HG03571 (cell line): ENCODE results near the gene ADORA1.

ENCODE experiments used
- ATAC-seq: cut with Tn5 transposase; IDR thresholded peaks from one replicate; pipeline ENCODE4 v1.9.1; 2021; ENCODE audit not compliant: unreplicated experiment

Gene ADORA1

DNA sequence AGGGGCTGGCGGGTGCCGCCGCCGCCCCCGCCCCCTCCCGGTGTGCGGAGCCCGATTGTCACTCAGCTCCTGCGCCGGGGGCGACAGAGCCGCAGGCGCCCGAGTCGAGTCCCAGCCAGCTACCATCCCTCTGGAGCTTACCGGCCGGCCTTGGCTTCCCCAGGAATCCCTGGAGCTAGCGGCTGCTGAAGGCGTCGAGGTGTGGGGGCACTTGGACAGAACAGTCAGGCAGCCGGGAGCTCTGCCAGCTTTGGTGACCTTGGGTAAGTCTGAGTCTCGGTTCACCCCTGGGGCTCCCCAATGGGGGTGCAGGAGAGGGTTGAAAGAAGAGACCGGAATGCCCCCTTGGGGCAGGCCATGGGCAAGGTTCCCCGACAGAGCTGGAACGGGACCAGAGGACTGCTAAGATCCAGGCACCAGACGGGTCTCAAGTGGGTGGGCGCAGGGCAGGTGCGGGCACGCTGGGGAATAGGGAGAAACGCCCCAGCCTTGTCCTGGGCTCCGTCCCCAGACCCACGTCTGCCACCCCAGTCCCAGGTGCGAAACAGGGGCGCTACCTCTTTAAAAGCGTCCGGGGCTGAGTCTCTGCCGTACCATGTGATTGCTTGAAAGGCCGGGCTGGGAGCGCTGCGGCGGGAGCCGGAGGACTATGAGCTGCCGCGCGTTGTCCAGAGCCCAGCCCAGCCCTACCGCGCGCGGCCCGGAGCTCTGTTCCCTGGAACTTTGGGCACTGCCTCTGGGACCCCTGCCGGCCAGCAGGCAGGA, at the start of gene ADORA1:
Gene ADORA1 (plus strand): TSS at position 61 of the 765 bp plus-strand sequence. CDS start 1,116 bp downstream, outside the sequence.
- ATAC-seq = no peak

DNA sequence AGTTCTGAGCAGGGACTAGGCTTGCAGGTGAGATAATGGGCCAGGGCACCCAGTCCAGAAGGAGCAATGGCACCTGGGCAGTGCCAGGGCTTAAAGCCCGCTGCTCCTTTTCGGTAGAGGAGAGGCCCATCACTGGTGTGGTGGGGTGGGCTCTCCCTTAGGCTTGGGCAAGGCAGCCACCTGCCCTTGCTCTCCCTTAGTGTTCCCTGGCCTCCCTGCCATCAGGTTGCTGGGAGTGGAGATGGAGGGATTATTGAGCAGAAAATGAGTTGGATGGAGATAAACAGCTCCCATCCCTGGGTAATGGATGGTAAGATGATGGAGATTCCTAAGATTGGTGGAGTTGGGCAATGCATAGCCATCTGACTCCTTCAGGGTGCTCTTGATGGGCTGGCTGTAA, 49.6 kb upstream of the ADORA1 start:
- no peak for ATAC-seq

DNA sequence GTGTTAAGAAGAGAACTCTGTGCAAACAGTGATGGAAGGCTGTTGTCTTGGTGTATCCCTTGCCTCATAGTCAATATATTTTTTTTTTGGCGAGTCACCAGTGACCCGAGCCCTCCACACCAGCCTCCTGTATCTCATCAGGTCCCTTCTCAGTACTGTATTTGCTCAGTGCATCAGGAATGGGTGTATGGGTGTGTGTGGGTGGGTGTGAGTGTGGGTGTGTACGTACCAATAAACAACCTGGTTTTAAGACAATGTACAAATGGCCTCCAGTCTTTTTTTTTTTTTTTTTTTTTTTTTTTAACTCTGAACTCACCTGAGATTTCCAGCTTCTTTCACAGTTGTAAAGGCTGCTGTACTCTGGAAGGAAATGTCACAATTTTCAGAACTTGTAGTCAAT, 49.0 kb upstream of the ADORA1 start:
- ATAC-seq = no peak

DNA sequence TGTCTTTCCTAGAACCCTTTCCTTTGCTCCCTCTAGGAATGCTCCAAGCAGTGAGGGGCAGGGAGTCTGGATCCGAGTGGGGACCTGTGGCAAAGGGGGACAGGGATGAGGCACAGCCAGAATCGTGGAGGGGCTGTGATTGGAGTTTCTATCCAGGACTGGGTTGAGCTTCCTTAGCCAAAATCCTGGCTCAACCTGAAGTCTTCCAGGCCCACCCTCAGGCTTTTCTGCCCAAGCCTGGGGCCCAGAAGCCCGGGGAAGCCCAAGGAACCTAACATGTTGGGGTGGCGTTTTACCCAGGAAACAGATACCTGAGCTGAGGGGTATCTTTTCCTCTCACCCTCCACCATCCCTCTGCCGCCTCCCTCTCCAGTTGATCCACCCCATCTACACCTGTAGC, 47.1 kb upstream of the ADORA1 start:
- no peak for ATAC-seq

DNA sequence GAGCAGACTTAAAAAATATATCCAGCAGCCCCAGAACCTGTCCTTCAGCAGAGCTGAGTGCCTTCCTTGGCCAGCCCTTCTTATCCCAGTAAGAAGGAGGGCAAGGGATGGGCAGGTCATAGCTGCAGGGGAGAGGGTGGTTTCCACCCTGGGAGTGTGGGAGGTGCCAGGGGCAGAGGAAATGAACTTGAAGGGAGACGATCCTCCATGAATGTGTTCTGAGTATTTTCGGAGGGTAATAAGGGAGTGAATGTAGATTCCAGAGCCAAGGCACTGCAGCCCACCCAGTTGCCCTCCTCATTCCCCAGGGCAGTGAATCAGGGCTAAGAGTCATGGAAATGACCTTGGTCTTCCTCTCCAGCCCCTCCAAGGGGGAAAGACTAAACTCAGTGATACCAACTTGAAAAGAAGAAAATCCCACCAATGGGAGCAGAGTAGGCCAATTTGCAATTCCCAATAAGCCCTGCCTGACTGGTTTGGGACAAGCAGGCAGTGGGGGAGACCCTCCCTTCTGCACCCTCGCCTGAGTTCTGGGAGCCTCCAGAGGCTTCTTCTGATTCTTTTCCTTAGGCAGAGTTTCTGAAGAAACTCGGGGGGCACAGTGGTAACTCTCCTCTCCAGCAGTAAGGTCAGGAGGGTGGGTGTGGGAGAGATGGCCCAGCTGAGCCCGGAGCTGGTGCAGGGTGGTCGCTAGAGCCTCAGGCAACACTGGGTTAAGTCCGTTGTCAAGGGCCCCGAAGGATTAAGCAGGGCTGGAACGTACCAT, 45.9 kb upstream of the ADORA1 start:
- no peak for ATAC-seq

DNA sequence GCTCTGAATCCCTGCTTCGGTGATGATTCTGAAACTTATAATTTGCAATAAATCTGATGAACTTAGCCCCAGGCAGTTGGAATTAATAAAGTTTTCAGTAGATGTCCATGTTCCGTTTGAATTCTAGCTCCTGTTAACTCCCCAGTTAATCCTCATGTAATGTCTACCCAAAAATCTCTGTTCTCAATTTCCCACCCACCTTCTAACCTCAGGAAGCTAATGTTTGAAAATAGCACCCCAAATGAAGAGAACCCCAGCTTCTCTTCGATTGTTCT, 45.4 kb upstream of the ADORA1 start:
- ATAC-seq = no peak

DNA sequence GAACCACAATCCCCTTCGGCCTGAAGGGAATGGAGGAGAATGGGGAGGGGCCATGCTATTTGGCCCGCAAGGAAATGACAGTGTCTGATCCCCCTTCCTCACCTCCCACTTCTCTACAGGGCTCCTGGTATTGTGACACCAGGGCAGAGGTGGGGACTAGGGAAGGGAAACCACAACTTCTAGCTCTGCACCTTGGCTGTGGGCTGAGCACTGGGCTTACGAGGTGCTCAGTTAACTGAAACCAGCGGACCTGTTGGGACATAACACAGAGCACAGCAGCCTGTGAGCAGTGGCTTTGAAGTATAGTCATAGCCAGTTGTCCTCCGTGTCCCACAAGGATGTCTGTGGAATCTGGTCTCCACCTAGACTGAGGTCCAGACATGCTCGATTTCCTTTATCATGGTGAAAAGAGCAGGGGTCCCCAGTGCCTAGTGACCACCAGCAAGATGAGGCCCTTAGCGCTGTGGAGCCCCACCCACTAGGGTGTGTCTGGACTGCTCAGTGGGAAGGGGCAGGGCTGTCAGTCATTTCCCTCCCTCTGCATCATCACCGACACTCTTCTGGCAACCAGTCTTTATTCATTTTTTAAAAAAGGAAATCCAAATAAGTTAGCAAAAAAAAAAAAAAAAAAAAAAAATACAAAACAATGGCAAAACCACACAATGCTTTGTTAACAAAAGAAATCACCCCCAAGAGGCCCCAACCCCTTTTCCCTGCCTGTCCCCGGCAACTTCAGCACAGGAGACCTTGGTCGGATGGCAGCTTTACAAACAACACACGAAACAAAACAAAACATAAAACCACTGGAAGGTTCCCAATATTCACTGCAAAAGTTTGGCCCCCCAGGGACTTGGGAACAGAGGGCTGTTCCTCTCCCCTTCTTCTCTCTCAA, 44.7 kb upstream of the ADORA1 start:
- ATAC-seq = no peak

DNA sequence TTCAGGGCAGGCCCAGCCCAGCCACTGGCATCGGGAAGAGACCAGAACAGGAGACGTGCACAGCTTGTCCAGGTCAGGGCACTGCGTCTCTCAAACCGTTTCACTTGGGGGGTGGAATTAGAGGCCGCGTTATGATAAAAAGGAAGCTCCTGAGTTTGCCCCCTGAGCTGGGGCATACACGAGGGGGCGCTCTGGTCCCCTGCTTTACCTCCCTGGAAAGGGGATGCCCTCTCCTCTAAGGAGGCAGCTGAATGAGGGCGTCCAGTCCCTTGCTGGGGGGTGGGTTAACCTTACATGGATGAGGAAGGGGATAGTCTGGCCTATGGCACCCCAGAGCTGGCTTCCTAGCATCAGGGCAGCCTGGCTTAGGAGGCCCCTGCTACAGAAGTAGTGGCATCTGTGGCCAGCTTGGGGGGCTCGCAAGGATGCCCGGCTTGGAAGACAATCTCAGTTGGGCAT, 44.0 kb upstream of the ADORA1 start:
- ATAC-seq = no peak

DNA sequence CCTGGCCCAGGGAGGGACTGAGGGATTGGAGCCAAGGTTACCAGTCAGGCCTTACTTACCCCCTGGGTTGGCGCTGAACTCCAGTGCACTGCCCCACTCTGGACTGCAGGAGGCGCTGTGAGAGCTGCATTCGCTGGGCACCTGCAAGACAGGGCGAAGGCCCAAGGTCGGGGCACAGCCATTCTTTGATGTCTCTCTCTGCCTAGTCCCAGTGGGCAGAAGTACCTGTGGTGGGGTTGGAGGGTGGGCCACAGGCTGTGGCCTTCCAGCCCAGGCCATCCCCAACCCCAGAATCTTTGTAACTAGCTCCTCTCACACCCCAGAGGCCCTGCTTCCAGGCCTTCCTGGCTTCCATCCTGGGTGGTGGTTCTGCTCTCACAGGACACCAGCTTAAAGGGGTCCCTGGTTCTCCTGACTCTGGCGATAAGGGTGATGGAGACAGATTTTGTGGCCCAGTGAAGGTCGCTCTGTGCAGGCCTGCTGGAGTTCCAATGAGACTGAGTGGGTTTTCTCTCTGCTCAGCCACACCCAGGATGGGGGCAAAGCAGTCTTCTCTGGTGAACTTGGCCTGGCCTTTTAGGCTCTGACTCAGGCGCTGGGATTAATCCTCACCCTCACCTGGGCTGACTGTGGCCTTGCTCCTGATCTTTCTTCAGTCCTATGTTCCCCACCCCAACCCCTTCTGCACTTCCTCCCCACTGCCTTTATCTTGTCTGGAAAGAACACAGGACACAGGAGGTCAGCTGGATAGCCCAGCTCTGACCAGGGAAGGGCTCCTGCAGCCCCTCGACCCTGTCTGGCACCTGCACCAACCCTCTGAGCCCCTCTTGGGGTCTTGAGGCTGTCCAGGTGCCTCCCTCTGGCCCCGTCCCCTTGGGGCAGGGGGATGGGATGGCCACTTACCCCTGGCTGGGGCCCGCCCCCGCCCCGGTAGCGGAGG, 42.7 kb upstream of the ADORA1 start:
- ATAC-seq = no peak

DNA sequence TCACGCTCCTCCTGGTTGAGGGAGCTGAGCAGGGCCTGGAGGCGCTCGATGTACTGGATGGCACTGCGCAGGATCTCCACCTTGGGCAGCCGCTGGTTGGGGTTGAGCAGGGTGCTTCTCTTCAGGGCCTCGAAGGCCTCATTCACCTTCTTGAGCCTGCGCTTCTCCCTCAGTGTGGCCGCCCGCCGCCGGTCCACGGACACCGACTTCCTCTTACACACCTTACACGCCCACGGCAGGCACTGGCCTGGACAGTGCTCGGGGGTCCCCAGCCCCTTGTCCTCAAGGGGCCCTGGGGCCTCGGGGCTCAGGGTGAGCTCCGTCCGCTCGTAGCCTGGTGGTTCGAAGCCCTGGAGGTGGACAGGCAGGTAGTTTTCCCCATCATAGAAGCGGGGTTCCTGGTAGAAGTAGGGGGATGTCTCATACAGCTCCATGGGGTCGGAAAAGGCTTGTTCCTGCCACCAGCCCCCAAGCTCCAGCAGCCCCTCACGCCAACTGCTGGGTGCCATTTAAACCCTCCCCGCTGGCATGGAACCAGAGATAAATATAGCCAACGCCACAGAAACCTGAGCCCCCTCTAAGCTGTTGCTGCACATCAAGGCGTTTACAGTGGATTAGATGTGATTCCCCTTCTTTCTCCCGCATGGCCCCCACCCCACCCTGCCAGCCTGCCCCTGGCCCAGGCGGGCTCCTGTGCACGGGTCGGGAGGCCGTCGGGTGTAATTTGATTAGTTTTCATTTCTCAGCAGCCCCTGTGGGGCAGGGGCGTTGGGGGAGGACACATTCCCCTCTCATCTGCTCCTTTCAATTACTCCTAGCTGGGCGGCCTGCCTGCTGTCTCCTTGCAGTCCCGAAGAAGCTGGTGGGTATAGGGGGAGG, 41.8 kb upstream of the ADORA1 start, which contains the start of gene MYOG:
Gene MYOG (minus strand): TSS at position 485 of the 879 bp plus-strand sequence. CDS start 51 bp downstream, at position 434.
- ATAC-seq = no peak

DNA sequence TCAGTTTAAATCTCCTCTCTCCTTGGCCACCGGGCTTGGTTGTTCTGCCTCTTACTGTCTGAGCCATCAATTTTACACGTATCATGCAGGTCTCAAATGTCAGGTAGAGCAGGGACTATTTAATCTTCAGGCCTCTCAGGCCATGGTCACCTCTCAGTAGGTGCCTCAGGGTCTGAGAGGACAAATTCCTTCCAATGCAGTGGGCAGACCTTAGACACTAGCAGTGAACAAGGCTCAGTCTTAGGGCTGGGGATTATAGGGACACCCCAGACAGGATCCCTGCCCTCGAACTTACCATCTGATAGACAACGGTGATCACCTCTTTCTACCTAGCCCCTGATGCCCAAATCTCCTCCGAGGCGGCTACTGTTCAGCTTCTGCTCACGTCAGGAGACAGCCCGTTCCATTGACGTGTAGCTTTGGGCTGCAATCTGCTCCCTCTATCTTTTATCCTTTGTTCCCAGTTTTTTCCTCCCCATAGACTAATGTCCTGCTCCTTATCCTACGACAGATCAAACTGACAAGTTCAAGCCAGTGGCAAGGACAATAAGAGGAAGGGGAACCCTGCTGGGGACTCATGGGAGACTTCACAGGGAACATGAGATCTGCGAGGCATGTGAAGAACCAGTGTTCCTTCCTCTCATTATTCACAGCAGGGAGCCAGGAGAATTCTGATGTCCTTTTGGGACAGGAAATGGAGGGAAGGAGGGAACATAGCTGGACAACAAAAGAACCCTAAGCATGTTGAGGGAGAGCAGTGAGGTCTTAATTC, 40.3 kb upstream of the ADORA1 start:
- ATAC-seq = no peak

DNA sequence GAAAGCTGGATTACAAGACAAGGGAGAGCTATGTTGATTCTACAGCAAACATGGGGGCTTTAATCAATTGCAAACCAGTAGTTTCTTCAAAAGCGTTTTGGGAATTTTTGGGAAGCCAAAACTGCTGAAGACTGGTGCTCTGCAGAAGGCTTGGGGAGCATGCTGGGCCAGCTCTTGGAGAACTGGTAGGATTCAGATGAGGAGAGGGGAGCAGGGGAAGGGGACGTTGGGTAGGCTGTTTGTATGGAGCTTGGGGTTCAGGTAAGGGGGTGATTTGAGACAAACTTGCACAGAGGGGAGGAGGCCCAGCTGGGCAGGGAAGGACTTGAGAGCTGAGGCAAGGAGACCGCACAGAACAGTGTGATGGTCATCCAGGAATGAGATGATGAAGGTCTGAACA, 39.1 kb upstream of the ADORA1 start:
- ATAC-seq = no peak

DNA sequence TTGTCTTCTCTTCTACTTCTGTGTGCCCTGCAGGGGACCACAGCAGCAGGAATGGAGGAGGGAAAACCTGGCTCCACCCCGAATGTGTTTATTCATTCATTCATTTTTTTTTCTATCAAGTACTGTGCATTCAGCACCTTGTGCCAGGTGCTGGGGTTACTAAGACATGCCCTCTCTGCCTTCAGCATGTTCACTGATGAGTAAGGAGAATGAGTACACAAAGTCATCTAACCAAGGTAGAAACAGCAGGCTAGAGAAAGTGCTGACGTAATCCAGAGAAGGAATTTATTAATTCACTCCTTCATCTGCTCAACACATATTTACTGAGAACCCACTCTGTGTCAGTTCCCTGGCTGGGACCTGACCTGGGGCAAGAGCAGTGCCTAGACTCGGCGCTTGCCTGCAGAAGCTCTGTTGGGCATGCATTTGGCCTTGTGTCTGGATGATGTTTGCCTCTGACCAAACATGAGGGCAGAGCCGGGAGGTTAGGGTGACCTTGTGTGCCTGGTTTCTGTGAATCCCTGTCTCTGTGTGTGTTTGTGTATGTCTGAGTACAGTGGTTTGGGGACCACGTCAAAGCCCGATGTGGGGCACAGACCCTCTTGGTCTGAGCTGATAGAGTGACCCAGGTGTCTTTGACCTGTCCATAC, 38.4 kb upstream of the ADORA1 start:
- no peak for ATAC-seq

DNA sequence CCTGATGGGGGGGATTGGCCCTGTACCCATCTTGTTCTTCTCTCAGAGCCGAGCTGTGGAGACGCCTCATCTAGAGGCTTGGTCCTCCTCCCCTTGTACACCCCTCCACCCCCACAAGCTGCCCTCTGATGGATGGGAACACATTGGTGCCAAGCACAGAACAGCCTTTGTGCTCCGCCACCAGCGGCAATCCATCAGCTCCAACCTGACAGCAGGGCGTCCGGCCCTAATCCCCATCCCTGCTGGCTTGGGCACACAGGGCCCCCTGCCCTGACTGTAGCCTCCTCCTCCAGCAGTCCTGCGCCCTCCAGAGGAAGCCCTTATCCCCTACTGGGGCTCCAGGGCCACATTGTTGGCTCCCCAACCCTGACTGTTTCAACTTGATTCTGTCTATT, 37.9 kb upstream of the ADORA1 start:
- no peak for ATAC-seq

DNA sequence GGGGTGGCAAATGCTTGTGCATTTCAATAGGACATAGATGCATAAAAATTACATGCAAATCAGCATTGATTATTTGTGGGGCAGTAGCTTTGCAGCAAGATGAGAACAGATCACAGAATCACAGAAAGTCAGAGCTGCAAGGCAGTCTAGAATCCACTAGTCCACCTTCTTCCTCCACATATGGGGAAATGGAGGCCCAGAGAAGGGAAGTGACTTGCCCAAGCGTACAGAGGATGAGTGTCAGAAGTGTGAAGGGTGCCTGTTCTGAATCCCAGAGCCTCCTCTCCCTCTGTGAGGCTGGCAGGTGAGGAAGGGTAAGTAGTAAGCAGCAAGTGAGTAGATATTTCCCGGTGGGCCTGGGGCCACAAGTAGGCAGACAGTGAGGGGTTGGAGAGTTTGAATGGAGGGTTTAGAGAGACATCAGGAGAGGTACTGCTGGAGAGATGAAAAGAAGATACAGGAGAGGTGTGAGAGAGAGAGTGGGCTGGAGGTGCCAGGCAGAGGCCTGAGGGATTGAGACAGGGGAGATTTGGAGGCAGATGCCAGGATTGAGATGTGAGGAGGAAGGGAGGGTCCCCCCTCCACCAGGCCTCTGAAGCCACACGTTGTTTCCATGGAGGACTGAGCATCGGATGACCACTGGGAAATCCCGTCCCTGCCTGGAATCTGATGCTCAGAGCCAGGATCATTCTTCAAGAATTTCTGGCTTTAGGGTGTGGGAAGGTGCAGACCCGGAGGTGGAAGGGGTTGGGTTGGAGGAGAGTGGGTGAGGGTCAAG, 36.9 kb upstream of the ADORA1 start:
- no peak for ATAC-seq

DNA sequence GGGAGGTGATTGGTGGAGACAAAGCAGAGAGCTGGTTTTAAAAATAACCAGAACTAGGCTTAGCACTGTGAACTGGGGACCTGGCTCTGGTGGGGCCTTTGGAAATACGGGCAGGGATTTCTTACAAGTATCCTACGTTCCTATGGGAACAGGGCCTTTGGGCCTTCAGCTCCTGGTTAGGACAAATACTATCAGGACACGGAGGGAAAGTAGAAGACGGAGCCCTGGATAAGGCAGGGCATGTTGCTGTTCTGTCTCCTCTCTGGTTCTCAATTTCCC, 36.4 kb upstream of the ADORA1 start:
- no peak for ATAC-seq

DNA sequence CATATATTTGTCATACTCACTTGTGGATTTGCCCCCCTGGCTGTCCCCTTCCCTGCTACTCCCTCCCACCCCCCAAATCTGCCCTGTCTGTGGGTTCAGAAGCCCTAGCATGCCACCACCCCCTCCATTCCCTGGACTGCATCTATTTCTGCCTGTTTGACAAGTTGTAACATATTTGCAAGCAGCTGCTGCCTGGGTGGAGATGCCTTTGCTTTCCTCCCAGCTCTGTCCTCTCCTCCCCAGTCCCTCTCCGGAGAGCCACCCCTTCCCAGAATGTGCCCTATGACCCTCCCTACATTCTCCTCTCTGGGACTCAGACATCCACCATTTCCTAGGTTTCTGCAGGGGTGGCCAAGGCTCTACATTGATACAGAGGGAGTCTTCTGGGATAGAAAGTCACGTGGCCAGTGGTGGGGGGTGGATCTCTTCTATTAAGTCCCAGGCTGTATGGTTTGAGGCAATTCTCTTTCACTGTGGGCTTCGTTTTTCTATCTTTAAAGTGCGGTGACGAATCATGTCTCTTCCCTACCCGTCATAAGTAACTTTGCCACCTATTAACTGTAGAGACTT, 35.7 kb upstream of the ADORA1 start:
- no peak for ATAC-seq
